GM19395 (cell line): ENCODE data around the gene FRYL.
"Not testable (repeated sequence)": the region's sequence is repeated elsewhere in the genome, so short reads cannot be mapped to it uniquely, and the experiment has no call there.

Experiments used
- ATAC-seq: cut with Tn5 transposase; IDR thresholded peaks from one replicate; pipeline ENCODE4 v1.9.1; 2021; ENCODE audit warnings: mild to moderate bottlenecking, moderate library complexity; ENCODE audit not compliant: unreplicated experiment

FRYL gene

DNA sequence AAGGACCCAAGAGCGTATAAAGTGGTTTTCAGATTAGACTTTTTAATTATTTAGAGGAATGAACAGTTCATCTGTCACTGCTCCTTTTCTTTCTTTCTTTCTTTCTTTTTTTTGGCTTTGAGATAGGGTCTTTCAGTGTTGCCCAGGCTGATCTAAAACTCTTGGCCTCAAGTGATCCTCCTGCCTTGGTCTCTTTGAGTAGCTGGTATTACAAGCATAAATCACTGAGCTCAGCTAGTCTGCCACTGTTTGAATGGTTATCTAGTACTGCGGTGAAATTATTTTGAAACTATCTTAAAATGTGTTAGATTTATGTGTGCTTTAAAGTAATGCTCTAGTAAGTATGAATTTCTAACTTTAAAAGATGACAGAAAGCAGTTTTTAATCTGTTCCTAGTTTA, 6.5 kb upstream of the FRYL start:
- no peak for ATAC-seq

DNA sequence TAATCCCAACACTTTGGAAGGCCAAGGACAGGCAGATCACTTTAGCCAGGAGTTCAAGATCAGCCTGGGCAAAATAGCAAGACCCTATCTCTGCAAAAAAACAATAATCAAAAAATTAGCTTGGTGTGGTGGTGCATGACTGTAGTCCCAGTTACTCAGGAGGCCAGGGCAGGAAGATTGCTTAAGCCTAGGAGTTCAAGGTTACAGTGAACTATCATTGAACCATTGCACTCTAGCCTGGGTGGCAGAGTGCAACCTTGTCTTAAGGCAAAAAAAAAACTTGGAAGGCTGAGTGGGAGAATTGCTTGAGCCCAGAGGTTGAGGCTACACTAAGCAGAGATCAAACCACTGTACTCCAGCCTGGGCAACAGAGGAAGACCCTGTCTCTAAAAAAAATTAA, 5.2 kb upstream of the FRYL start:
- ATAC-seq = no peak

GRCh38 chr4:48781968-48782367, 1.9 kb upstream of the FRYL start:
- no peak for ATAC-seq

GRCh38 chr4:48780865-48781214, 761 bp upstream of the FRYL start:
- no peak for ATAC-seq

DNA sequence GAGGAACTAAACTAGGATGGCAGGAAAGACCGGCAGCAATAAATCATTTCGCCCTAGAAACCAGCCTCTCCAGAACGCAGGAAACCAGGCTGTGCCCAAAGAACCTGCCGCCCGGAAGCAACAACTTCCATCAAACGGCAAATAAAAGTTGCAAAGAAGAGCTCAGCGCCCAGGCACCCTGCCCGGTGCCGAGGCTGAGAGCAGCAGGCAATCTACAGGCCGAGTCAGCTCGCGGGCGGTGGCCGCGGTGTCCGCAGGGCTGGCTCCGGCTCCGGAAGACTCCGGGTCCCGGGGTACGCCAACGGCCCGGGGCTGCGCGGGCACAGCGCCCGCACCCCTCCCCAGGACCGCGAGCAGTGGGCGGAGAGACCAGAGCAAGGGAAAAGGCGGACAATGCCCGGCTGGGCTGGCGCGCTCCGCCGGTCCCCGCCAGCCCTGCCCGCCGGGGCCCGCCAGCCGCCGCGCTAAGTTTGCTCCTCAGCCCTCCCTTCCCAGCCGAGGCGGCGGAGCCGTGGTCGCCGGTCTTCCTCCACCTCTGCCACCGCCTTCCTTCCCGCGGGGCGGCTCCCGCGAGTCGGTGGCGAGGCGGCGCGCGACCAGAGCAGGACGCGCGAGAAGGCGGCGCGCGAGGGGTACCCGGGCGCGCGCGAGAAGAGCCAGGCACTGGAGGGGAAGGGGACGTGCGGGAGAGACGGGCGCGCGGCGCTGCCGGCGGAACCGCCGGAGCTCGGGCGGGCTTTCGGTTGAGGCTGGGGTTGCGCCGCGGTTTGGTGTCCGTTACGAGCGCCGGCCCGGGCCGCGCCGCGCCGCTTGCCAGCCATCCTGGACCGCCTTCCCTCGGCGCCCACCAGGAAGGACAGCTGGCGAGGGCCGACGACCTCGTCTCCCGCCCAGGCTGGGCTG, 733 bp downstream of the FRYL start:
- peak; percentile 42 for ATAC-seq

GRCh38 chr4:48778431-48779094, 1.5 kb downstream of the FRYL start:
- no peak for ATAC-seq

- no peak for ATAC-seq
Observed at GRCh38 chr4:48777739-48778138, 2.3 kb downstream of the FRYL start.

DNA sequence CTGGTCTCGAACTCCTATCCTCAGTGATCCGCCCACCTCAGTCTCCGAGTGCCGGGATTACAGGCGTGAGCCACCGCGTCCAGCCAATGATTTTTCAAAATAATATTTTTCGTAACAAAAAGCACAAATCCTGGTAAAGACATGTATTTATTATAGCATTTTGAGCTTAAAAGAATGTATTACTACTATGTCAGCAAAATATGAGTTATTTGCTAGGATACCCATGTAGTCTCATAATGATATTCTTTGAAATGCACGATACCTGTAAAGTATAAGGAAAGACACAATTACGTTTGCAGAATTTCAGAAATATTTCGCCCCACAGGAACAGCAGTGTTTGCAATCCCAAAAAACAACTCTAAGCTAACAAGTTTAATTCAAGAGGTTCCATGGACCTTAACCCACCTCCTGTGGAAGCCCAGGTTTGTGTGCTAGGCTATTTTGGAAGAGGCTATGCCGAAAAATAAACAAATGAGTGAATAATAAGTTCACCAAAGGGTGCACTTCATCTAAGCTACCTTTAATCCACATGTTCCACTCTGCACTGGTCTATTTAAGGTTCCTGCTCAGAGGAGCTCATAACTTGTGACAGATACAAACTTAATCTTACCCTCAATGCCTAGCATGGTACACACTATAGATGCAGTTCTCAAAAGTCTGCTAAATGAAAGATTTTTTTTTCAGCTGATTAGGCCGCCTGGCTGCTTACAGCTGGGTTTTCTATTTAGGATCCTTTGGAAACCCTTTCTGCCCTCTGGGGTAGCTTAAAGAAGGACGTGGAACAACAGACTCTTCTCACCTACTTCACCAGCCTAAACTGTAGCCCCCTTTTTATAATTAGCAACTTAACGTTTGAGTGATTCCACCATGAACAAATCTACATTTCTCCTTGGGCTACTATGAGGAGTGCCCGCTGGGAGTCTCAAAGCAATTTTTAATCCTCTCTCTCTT, 5.0 kb downstream of the FRYL start:
- ATAC-seq = no peak

- ATAC-seq = no peak
Observed at GRCh38 chr4:48772556-48772955, 7.5 kb downstream of the FRYL start.

DNA sequence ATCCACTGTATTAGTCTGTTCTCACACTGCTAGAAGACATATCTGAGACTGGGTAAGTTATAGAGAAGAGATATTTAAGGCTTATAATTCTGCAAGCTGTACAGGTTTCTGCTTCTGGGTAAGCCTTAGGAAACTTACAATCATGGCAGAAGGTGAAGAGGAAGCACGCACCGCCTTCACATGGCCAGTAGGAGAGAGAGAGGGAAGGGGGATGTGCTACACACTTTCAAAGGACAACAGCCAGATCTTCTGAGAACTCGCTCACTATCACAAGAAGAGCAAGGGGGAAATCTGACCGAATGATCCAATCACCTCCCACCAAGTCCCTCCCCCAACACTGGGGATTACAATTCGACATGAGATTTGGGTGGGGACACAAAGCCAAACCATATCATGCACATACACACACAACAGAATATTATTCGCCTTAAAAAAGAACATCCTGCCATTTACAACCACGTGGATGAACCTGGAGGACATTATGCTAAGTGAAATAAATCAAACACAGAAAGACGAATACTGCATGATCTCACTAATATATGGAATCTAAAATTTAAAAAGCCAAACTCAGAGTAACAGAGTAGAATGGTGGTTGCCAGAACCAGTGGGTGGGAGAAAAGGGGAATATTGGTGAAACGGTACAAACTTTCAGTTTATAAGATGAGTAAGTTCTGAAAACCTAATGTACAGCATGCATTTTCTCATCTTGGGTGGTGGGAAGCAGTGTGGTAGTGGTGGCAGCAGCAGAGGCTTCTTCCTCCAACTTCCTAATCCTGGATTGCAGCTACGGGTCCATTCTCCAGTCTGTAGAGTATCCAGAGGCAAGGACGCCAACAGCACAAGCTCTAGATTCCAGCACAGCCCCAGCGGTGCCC, 12.8 kb downstream of the FRYL start:
- ATAC-seq = no peak

GRCh38 chr4:48766131-48766792, 13.8 kb downstream of the FRYL start:
- peak; percentile 74 for ATAC-seq

DNA sequence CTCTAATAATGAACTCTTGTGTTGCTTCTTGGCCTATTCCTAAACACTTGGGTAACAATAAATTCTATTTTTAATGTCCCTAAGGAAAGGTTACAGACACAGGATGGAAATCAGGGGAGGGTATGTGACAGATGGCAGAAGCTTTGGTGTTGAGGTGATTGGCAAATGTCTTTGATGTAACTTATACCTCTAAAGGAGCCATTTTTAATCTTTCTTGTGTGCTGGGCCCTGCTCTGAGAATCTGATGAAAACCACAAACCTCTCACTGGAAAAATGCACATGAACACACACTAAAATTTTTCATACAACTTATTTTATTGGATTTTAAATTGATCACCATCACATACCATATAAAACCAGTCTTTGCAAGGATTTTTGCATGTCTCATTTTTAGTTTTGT, 17.7 kb downstream of the FRYL start:
- ATAC-seq = no peak

DNA sequence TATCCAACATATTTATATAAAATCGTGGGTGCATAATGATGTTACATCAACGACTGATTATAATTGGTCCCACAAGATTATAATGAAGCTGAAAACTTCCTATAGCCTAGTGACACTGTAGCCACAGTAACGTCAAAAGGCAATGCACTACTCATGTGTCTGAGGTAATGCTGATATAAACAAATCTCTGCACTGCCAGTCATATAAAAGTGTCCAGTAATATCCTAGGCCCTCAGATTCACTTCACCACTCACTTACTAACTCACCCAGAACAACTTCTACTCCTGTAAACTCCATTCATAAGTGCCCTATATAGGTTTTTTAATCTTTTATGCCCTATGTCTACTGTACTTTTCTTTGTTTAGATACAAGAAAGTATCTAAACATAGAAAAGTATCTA, 18.8 kb downstream of the FRYL start:
- ATAC-seq = no peak

GRCh38 chr4:48758703-48759102, 21.4 kb downstream of the FRYL start:
- ATAC-seq = not testable (repeated sequence)

GRCh38 chr4:48756689-48757220, 23.3 kb downstream of the FRYL start:
- ATAC-seq = no peak

DNA sequence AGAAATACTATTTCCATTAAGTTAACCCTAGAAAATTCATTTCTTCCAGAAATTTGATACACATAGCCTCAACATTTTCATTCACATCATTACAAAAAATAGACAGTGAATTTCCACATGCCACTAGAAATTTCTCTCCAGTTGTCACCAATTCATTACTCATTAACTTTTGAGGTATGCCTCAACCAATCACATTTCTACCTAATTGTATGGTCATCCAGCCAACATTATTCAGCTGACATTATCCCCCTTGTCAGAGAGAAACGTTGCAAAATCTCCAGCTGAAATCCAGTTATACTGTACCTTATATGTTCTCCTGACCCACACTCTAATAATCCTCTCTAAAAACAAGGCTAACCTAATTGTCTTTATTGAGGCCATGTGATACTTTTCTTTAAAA, 24.8 kb downstream of the FRYL start:
- ATAC-seq = no peak

GRCh38 chr4:48753159-48753558, 26.9 kb downstream of the FRYL start:
- ATAC-seq = no peak

GRCh38 chr4:48752726-48753125, 27.4 kb downstream of the FRYL start:
- no peak for ATAC-seq

DNA sequence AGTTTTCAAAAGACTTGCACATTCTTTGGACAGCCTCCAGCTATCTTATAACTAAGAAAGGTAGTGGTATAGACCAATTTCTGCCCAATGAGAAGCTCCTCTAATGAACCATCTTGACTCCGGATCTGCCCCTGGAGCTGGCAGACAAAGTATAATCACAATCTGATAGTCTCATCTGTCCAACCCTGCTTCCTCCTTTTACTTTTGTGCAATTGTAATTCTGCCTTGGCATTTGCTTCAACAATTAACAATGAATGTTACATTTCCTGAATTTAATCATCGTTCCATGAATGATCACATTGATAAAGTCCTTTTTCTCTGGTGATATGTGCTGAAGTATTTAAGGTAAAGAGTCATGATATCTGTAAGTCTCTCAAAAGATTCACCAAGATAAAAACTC, 27.8 kb downstream of the FRYL start:
- ATAC-seq = no peak
